A673 (cell line): Measurements from ENCODE around the gene MGAT5. TPM values are rescaled to one million over a fixed set of nuclear protein-coding genes. Genes with fewer than 3 reads are reported as not detected.
"Not testable (repeated sequence)": the region's sequence is repeated elsewhere in the genome, so short reads cannot be mapped to it uniquely, and the experiment has no call there.

ENCODE experiments used
- BruUV-seq: library from RNA; stranded (reverse); fragments of 400-500 nt; replicated peaks from 2 replicates; lab custom pipeline; 2021; lab: Mats Ljungman, UMichigan
- CTCF ChIA-PET: fragments of 300-600 bp; sonication (Branson Sonifier 250); formaldehyde crosslinking; loops from one replicate; lab custom pipeline; 2022; ENCODE audit warnings: antibody characterized with exemption; lab: Charles Lee
- POLR2A ChIA-PET: fragments of 300-600 bp; sonication (Branson Sonifier 250); formaldehyde crosslinking; loops from one replicate; lab custom pipeline; 2022; ENCODE audit warnings: antibody characterized with exemption; ENCODE audit not compliant: low non-redundant PET; lab: Charles Lee
- DNase-seq: peaks from one replicate; pipeline ENCODE4 v3.0.0-alpha.2; 2015; ENCODE audit warnings: low spot score
- H3K27ac ChIP-seq: fragments of 200-600 bp; sonication (generic); 2 replicates; pipeline ENCODE4 v1.5.1; 2016; ENCODE audit warnings: mixed run types, low read depth, mild to moderate bottlenecking, mixed read lengths, antibody characterized with exemption, low read length; ENCODE audit not compliant: poor library complexity, severe bottlenecking
- H3K27me3 ChIP-seq: fragments of 200-600 bp; sonication (generic); replicated peaks from 2 replicates; pipeline ENCODE4 v1.6.1; 2017; ENCODE audit warnings: mixed run types, low read depth, mild to moderate bottlenecking, mixed read lengths, antibody characterized with exemption, low read length; ENCODE audit not compliant: insufficient read depth, poor library complexity
- H3K36me3 ChIP-seq: fragments of 200-600 bp; sonication (generic); 2 replicates; pipeline ENCODE4 v1.6.1; 2016; ENCODE audit warnings: mixed run types, mild to moderate bottlenecking, mixed read lengths, antibody characterized with exemption, low read length; ENCODE audit not compliant: insufficient read depth, poor library complexity, severe bottlenecking
- H3K4me1 ChIP-seq: fragments of 200-600 bp; sonication (generic); 2 replicates; pipeline ENCODE4 v1.6.1; 2017; ENCODE audit warnings: mixed run types, mild to moderate bottlenecking, mixed read lengths, antibody characterized with exemption, low read length; ENCODE audit not compliant: insufficient read depth, poor library complexity, severe bottlenecking
- H3K4me3 ChIP-seq: fragments of 200-600 bp; sonication (generic); 2 replicates; pipeline ENCODE4 v1.5.1; 2016; ENCODE audit warnings: low read depth, mixed run types, mild to moderate bottlenecking, mixed read lengths, low read length; ENCODE audit not compliant: poor library complexity, severe bottlenecking
- H3K9me3 ChIP-seq: fragments of 200-600 bp; sonication (generic); 2 replicates; pipeline ENCODE4 v1.6.1; 2016; ENCODE audit warnings: mixed run types, low read depth, mild to moderate bottlenecking, mixed read lengths, antibody characterized with exemption, low read length; ENCODE audit not compliant: poor library complexity, severe bottlenecking
- EZH2 ChIP-seq: fragments of 200-600 bp; sonication (generic); IDR thresholded peaks from 2 replicates; pipeline ENCODE4 v1.6.1; 2017; ENCODE audit warnings: borderline replicate concordance, low read depth, mild to moderate bottlenecking, mixed read lengths, antibody characterized with exemption, low read length; ENCODE audit not compliant: poor library complexity, severe bottlenecking
- intact Hi-C: fragments of 100-400 bp; cut with micrococcal nuclease; formaldehyde crosslinking; loops from one replicate; pipeline ENCODE4 v1.10.0; 2022; ENCODE audit not compliant: unreplicated experiment
- total RNA-seq: library from RNA; stranded (reverse); gene quantifications from 2 replicates; pipeline ENCODE4 v1.2.3, GENCODE V29; 2021
- TF ChIP-seq, protein P1 (sequence below): fragments of 300-800, 200-600 bp; sonication (generic); conservative IDR thresholded peaks from 2 replicates; pipeline ENCODE4 v1.5.1; 2017; ENCODE audit warnings: low read depth, mild to moderate bottlenecking, antibody characterized with exemption, low read length, moderate library complexity, mixed read lengths

The MGAT5 gene
- total RNA-seq, 1 experiment from 2014 or later, result 11.0 TPM

DNA sequence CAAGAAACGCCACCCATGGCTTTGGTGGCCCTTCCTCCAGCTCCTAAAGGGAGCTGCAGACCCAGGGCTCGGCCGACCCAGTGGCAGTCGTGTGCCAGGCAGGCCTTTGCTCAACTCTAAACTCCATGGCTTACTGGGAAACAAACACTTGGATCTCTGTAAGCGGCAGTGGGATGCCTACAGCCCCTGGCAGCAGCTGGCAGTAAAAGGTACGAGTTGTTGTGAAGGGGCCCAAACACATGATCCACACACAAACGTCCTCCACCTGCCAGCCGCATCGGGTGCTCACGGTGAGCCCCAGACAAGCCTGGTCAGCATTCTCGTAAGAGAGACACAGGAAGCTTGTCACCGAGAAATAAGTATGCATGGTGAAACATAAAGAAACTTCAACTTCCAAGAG lies 214.9 kb downstream of the MGAT5 start:
- no peak overlapping the region for H3K4me3 ChIP-seq
- no peak for DNase-seq
- H3K36me3 ChIP-seq, result no peaks in the 10 kb centered on the region
- no peaks in the 10 kb centered on the region for H3K9me3 ChIP-seq
- POLR2A ChIA-PET, result no interaction called here
- TF ChIP-seq, protein P1, sequence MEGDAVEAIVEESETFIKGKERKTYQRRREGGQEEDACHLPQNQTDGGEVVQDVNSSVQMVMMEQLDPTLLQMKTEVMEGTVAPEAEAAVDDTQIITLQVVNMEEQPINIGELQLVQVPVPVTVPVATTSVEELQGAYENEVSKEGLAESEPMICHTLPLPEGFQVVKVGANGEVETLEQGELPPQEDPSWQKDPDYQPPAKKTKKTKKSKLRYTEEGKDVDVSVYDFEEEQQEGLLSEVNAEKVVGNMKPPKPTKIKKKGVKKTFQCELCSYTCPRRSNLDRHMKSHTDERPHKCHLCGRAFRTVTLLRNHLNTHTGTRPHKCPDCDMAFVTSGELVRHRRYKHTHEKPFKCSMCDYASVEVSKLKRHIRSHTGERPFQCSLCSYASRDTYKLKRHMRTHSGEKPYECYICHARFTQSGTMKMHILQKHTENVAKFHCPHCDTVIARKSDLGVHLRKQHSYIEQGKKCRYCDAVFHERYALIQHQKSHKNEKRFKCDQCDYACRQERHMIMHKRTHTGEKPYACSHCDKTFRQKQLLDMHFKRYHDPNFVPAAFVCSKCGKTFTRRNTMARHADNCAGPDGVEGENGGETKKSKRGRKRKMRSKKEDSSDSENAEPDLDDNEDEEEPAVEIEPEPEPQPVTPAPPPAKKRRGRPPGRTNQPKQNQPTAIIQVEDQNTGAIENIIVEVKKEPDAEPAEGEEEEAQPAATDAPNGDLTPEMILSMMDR, result no peak
- H3K27me3 ChIP-seq, result no peaks in the 10 kb centered on the region
- H3K4me1 ChIP-seq, result no peaks in the 10 kb centered on the region
- intact Hi-C loops, result no loop called here
- CTCF ChIA-PET, result interaction anchor here (0.9 kb wide), 1 partner anchor 18 kb away, joined by 3 read pairs; no protein-coding TSS in a partner anchor
- BruUV-seq, result no TSS peak
- H3K27ac ChIP-seq, result no peak overlapping the region

DNA sequence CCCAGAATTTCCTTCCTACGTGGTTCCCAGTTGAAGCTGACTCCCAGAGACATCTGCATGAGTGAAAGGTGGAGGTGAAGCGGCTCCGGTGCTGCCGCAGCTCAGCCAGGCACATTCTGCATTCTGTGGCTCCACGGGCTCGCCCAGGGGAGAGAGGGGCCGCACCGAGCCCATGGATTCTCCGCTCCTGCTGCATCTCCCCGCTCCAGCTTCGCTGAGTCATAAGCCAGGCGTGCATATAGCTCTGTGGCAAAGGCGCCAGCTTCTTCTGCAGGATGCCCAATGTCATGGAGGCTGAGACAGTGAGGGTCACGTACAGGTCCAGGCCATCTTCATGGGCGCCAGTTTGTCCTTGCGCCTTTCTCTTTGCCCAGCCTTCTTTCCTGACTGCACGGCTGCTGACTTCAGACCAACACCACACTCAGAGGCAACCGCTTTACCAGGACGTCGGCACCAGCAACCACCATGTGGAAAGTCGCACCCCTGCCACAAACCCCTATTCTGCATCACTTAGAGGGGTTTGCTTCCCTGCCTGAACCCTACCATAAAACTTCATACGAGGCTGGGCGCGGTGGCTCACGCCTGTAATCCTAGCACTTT lies 215.7 kb downstream of the MGAT5 start:
- CTCF ChIA-PET, result interaction anchor here (0.6 to 0.9 kb wide), 2 partner anchors 19 to 327 kb away, joined by 3 to 7 read pairs; no protein-coding TSS in a partner anchor
- no peak overlapping the region for H3K27ac ChIP-seq
- POLR2A ChIA-PET, result no interaction called here
- no peaks in the 10 kb centered on the region for H3K36me3 ChIP-seq
- H3K27me3 ChIP-seq, result no peaks in the 10 kb centered on the region
- TF ChIP-seq, protein P1, result no peak
- no peak for TF ChIP-seq EZH2
- intact Hi-C loops, result no loop called here
- H3K9me3 ChIP-seq, result no peaks in the 10 kb centered on the region
- no peaks in the 10 kb centered on the region for H3K4me1 ChIP-seq
- no TSS peak for BruUV-seq
- DNase-seq, result no peak
- H3K4me3 ChIP-seq, result no peak overlapping the region

DNA sequence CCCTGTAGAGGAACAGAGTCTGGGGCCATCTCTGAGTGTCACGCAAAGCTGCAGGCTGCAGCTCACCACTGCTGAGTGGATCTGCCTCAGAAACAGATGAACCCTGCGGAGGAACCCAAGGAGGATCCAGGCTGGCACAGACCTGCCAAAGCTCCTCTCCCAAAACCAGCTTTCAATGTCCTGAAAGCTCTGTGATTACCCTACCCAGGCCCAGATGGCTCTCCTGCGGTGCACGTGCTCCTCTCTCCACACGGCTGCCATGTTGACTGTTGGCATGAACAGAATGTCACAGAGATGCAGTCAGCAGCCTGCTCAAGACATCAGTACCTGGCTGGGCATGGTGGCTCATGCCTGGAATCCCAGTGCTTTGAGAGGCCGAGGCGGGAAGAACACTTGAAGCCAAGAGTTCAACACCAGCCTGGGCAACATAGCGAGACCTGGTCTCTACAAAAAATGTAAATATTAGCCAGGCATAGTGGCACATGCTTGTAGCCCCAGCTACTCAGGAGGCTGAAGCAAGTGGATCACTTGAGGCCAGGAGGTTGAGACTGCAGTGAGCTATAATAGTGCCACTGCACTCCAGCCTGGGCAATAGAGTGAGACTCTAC lies 216.8 kb downstream of the MGAT5 start:
- no peak overlapping the region for H3K4me3 ChIP-seq
- H3K27me3 ChIP-seq, result no peaks in the 10 kb centered on the region
- no TSS peak for BruUV-seq
- TF ChIP-seq, protein P1, result no peak
- no peak for TF ChIP-seq EZH2
- no peak overlapping the region for H3K27ac ChIP-seq
- intact Hi-C loops, result no loop called here
- no peaks in the 10 kb centered on the region for H3K9me3 ChIP-seq
- ChIA-PET CTCF (no interaction called here), POLR2A (interaction anchor here (0.7 kb wide), 1 partner anchor 18 kb away, joined by 3 read pairs; no protein-coding TSS in a partner anchor)
- DNase-seq, result no peak
- H3K36me3 ChIP-seq, result no peaks in the 10 kb centered on the region
- no peaks in the 10 kb centered on the region for H3K4me1 ChIP-seq

DNA sequence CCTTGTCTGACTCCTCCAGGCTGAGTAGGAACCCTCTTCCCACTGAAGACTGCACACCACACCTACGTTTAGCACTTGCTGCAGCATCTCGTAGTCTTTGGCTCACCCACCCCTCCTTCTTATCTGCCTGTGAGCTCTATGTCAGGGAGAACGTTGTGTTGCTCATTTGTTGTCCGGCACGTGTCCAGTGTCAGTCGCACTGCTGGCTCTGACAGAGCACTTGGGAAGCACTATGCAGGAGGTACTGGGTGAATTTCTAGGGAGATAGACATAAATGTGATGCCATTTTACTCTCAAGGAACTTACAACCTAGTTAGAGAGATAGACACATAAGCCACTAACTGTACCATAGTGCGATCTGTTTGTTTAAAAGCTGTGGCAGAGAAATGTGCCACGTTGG lies 223.1 kb downstream of the MGAT5 start:
- POLR2A ChIA-PET, DNase-seq, BruUV-seq, H3K27me3 ChIP-seq, H3K4me3 ChIP-seq, H3K27ac ChIP-seq, H3K36me3 ChIP-seq, H3K9me3 ChIP-seq, CTCF ChIA-PET, intact Hi-C loops, H3K4me1 ChIP-seq: not testable (repeated sequence)
